ENCODE measurements around the gene ENKUR.

ENKUR gene, protein sequence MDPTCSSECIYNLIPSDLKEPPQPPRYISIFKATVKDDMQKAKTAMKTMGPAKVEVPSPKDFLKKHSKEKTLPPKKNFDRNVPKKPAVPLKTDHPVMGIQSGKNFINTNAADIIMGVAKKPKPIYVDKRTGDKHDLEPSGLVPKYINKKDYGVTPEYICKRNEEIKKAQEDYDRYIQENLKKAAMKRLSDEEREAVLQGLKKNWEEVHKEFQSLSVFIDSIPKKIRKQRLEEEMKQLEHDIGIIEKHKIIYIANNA

GRCh38 chr10:25015828-25016375, at the start of gene ENKUR:
Gene ENKUR (minus strand): TSS chr10:25016158. CDS start chr10:25015936, 222 bp downstream.
- peak; percentile 77 to 78 for DNase-seq (ENCODE audit: low read depth in 2 of 2)

DNA sequence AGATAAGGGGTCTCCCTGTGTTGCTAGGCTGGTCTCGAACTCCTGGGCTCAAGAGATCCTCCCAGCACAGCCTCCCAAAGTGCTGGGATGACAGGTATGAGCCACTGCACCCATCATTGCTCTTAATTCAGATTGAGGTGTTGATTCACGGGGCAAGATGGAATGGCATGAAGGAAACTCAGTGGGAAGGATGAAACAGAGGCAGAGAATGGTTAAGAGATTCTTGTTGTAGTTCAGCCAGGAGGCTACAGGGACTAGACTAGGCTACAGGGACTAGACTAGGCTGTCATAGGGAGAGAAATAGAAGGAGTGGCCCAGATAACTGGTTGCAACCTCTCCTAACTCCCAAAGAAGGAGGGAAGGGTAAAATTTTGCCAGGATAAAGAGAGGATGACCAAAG, 48.4 kb upstream of the ENKUR start:
- no peak for DNase-seq (ENCODE audit: low read depth in 2 of 2)

DNA sequence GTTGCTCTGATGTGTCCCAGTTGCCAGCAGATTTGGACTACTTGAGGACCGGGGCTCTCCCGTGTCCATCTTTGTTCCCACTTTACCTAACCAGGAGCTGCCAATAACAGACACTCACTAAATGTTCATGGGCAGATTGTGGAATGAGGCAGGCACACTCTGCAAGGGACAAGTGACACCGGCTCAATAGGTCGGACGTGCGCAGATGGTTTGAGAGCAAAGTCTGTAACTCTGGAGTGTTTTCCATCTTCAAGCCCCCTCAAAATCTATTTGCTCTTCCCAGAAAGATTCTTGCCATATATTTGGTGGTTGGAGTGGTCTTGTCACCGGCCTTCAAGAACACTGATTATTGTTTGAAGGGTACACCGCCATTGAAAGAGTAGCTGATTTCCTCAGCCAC, 47.7 kb upstream of the ENKUR start:
- no peak for DNase-seq (ENCODE audit: low read depth in 2 of 2)

DNA sequence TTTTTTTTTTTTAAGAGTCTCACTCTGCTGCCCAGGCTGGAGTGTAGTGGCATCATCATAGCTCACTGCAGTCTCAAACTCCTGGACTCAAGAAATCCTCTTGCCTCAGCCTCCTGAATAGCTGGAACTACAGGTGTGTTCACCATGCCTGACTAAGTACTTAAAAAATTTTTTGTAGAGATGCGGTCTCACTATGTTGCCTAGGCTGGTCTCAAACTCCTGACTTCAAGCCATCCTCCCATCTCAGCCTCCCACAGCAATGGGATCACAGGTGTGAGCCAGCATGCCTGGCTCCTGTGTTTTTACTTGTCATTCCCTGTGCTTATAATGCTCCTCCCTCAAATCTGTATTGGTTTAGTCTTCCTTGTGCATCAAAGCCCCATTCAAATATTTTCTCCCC, 47.2 kb upstream of the ENKUR start:
- no peak for DNase-seq (ENCODE audit: low read depth in 2 of 2)

- no peak for DNase-seq (ENCODE audit: low read depth in 2 of 2)
Measured at GRCh38 chr10:25061711-25062449, 45.9 kb upstream of the ENKUR start.

- DNase-seq (ENCODE audit: low read depth in 2 of 2), result no peak
Measured at GRCh38 chr10:25061125-25061524, 45.2 kb upstream of the ENKUR start.

DNA sequence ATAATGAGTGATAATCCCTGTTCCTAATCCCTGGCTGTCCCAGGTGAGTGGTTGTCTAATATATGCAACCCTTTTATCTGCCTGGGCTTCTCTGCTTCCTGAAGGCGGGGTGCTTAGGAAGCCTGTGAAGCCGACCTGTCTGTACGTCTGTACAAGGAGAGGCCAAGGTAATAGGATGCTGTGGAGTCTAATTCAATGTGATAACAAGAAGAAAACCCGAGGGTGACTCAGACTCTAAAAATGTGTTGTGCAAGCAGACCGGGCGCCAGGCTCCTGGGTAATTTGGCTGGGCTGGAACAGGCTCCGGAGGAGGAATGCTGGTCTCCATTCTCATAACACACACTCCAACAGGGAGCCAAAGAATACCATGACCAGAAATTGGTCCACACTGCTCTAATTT, 44.0 kb upstream of the ENKUR start:
- DNase-seq (ENCODE audit: low read depth in 2 of 2), result peak; percentile 35 to 36

- no peak for DNase-seq (ENCODE audit: low read depth in 2 of 2)
Measured at GRCh38 chr10:25057886-25058285, 41.9 kb upstream of the ENKUR start.

- no peak for DNase-seq (ENCODE audit: low read depth in 2 of 2)
Measured at GRCh38 chr10:25056726-25057125, 40.8 kb upstream of the ENKUR start.

- DNase-seq (ENCODE audit: low read depth in 2 of 2), result no peak
Measured at GRCh38 chr10:25052012-25052411, 36.1 kb upstream of the ENKUR start.

DNA sequence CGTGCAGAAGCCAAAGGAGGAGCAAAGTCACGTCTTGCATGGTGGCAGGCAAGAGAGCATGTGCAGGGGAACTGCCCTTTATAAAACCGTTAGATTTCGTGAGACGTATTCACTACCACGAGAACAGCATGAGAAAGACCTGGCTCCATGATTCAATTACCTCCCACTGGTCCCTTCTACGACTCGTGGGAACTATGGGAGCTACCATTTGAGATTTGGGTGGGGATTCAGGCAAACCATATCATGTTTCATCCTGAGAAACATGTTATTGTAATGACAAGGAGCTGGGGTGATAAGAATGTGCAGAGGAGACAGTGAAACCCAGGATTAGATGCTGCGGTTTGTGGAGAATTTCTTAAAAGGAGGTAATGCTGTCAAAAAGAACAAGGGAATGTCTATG, 34.4 kb upstream of the ENKUR start:
- no peak for DNase-seq (ENCODE audit: low read depth in 2 of 2)

DNA sequence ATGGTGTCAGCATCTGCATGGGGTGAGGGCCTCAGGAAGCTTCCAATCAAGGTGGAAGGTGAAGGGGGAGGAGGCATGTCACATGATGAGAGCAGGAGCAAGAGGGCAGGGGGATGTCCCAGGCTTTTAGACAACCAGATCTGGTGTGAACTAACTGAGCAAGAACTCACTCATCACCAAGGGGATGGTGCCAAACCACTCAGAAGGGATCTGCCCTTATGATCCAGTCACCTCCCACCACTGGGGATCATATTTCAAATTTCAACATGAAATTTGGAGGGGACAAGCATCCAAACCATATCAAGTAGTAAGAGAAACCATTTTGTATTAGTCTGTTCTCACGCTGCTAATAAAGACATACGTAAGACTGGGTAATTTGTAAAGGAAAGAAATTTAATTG, 34.0 kb upstream of the ENKUR start:
- DNase-seq (ENCODE audit: low read depth in 2 of 2), result no peak

GRCh38 chr10:25048450-25048849, 32.5 kb upstream of the ENKUR start:
- no peak for DNase-seq (ENCODE audit: low read depth in 2 of 2)

GRCh38 chr10:25047591-25048301, 31.8 kb upstream of the ENKUR start:
- DNase-seq (ENCODE audit: low read depth in 2 of 2), result peak; percentile 28 to 45

- DNase-seq (ENCODE audit: low read depth in 2 of 2), result no peak
Measured at GRCh38 chr10:25047088-25047487, 31.1 kb upstream of the ENKUR start.

- no peak for DNase-seq (ENCODE audit: low read depth in 2 of 2)
Measured at GRCh38 chr10:25046641-25047040, 30.7 kb upstream of the ENKUR start.

DNA sequence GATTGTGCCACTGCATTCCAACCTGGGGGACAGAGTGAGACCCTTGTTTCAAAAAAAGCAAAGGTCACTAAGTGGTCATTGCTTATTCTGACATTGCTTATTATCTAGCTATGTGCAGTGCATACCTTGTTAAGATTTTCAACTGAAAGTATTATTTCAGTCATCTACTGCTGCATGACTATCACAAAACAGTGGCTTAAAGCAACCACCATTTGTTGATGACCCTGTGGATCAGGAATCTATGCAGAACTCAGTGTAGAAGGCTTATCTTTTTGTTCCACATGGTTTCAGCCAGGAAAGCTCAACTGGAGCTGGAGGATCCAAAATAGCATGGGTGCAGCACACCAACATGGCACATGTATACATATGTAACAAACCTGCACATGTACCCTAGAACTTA, 23.6 kb upstream of the ENKUR start:
- DNase-seq (ENCODE audit: low read depth in 2 of 2), result no peak

- no peak for DNase-seq (ENCODE audit: low read depth in 2 of 2)
Measured at GRCh38 chr10:25038325-25038724, 22.4 kb upstream of the ENKUR start.

DNA sequence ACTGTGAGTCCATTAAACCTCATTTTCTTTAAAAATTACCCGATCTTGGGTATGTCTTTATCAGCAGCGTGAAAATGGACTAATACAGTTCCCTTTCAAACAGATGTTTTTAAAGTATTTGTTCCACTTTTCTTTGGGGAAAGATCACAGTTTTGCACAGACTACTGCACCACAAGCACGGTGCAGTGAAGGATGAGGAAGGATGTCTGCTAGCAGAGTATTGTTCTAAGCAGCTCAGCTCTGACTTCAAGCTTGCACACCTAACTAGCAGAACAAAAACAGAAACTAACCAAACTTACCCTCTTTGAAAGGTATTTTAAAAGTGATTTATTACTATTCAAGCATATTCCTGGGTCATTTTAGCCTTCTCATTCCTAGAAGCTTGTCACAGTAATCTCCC, 20.4 kb upstream of the ENKUR start:
- no peak for DNase-seq (ENCODE audit: low read depth in 2 of 2)

GRCh38 chr10:25029519-25029918, 13.6 kb upstream of the ENKUR start:
- DNase-seq (ENCODE audit: low read depth in 2 of 2), result no peak

GRCh38 chr10:25028711-25029110, 12.8 kb upstream of the ENKUR start:
- no peak for DNase-seq (ENCODE audit: low read depth in 2 of 2)

GRCh38 chr10:25026463-25026862, 10.5 kb upstream of the ENKUR start:
- no peak for DNase-seq (ENCODE audit: low read depth in 2 of 2)

- no peak for DNase-seq (ENCODE audit: low read depth in 2 of 2)
Measured at GRCh38 chr10:25024528-25024927, 8.6 kb upstream of the ENKUR start.
